Parathyroid adenoma (tissue), 2 donors: ENCODE data around the gene SSTR4.

Experiments
- H2AFZ ChIP-seq: fragments of 300-600 bp; sonication (generic); one replicate; pipeline ENCODE4 v1.7.0; 2017; ENCODE audit warnings: antibody characterized with exemption, mild to moderate bottlenecking
- H3K27ac ChIP-seq: fragments of 300-600 bp; sonication (generic); one replicate; pipeline ENCODE4 v1.7.0; 2017
- H3K27me3 ChIP-seq: fragments of 300-600 bp; sonication (generic); one replicate; pipeline ENCODE4 v1.7.0; 2017; ENCODE audit warnings: low read length; ENCODE audit not compliant: control insufficient read depth, insufficient read depth
- H3K36me3 ChIP-seq: fragments of 300-600 bp; sonication (generic); one replicate; pipeline ENCODE4 v1.7.0; 2017; ENCODE audit warnings: low read length; ENCODE audit not compliant: control insufficient read depth, insufficient read depth
- H3K4me1 ChIP-seq: fragments of 300-600 bp; sonication (generic); one replicate; pipeline ENCODE4 v1.7.0; 2017; ENCODE audit warnings: control low read depth
- H3K4me2 ChIP-seq: fragments of 300-600 bp; sonication (generic); one replicate; pipeline ENCODE4 v1.7.0; 2017; ENCODE audit warnings: low read length
- H3K4me3 ChIP-seq: fragments of 300-600 bp; sonication (generic); one replicate; pipeline ENCODE4 v1.7.0; 2017; ENCODE audit warnings: low read depth, low read length
- H3K79me2 ChIP-seq: fragments of 300-600 bp; sonication (generic); one replicate; pipeline ENCODE4 v1.7.0; 2017; ENCODE audit warnings: control low read depth
- H3K9ac ChIP-seq: fragments of 300-600 bp; sonication (generic); one replicate; pipeline ENCODE4 v1.7.0; 2017; ENCODE audit warnings: mild to moderate bottlenecking
- H3K9me3 ChIP-seq: fragments of 300-600 bp; sonication (generic); one replicate; pipeline ENCODE4 v1.7.0; 2017; ENCODE audit warnings: low read length; ENCODE audit not compliant: control insufficient read depth
- CTCF ChIP-seq: fragments of 300-600 bp; sonication (generic); IDR thresholded peaks from one replicate; pipeline ENCODE4 v1.7.0; 2017; ENCODE audit warnings: antibody characterized with exemption, mild to moderate bottlenecking
- donor health status: primary hyperparathyroidism.

Gene SSTR4

GRCh38 chr20:23086931-23087411 lies 51.9 kb downstream of the SSTR4 start:
- Histone ChIP-seq H3K9ac (no peak overlapping the region), H3K36me3 (no peaks in the 10 kb centered on the region), H3K27me3 (no peaks in the 10 kb centered on the region), H3K4me1 (no peaks in the 10 kb centered on the region), H3K9me3 (no peaks in the 10 kb centered on the region), H3K4me3 (no peak overlapping the region), H2AFZ (no peak overlapping the region), H3K79me2 (no peaks in the 10 kb centered on the region), H3K27ac (peak overlapping the region; percentile 84), H3K4me2 (no peak overlapping the region)
- no peak for TF ChIP-seq CTCF

GRCh38 chr20:23087587-23088251 lies 52.6 kb downstream of the SSTR4 start:
- no peak for TF ChIP-seq CTCF
- Histone ChIP-seq H3K9ac (no peak overlapping the region), H3K27me3 (no peaks in the 10 kb centered on the region), H3K9me3 (no peaks in the 10 kb centered on the region), H3K36me3 (no peaks in the 10 kb centered on the region), H3K4me2 (no peak overlapping the region), H3K27ac (peak overlapping the region; percentile 84), H2AFZ (no peak overlapping the region), H3K4me3 (no peak overlapping the region), H3K4me1 (no peaks in the 10 kb centered on the region), H3K79me2 (no peaks in the 10 kb centered on the region)
